HEK293 (cell line): ENCODE measurements around the gene HLF.
A peak's percentile ranks its signal among the peaks of the same experiment; 100 is the strongest.

Source experiments
- BCL11B ChIP-seq: fragments of 450-650 bp; formaldehyde crosslinking; IDR thresholded peaks from 2 replicates; pipeline ENCODE4 v1.5.1; 2016; ENCODE audit warnings: low read depth, missing biosample characterization, missing genetic modification characterization
- GLIS2 ChIP-seq: fragments of 450-650 bp; formaldehyde crosslinking; IDR thresholded peaks from 2 replicates; pipeline ENCODE4 v1.5.1; 2016; ENCODE audit warnings: missing biosample characterization, missing genetic modification characterization
- HOXA7 ChIP-seq: sonication (generic); formaldehyde crosslinking; IDR thresholded peaks from 2 replicates; pipeline ENCODE4 v1.8.1; 2022; ENCODE audit warnings: missing genetic modification reagents, borderline replicate concordance
- IKZF3 ChIP-seq: fragments of 450-650 bp; IDR thresholded peaks from 2 replicates; pipeline ENCODE4 v1.5.0; 2018; ENCODE audit warnings: missing biosample characterization, mild to moderate bottlenecking, missing genetic modification characterization, moderate library complexity
- KLF7 ChIP-seq: fragments of 450-650 bp; formaldehyde crosslinking; IDR thresholded peaks from 2 replicates; pipeline ENCODE4 v1.5.1; 2016; ENCODE audit warnings: missing biosample characterization, missing genetic modification characterization, borderline replicate concordance
- MZF1 ChIP-seq: fragments of 450-650 bp; formaldehyde crosslinking; IDR thresholded peaks from 2 replicates; pipeline ENCODE4 v1.5.1; 2017; ENCODE audit warnings: missing biosample characterization, missing genetic modification characterization, borderline replicate concordance
- OSR2 ChIP-seq: fragments of 450-650 bp; formaldehyde crosslinking; IDR thresholded peaks from 2 replicates; pipeline ENCODE4 v1.5.1; 2016; ENCODE audit warnings: missing biosample characterization, missing genetic modification characterization
- YY2 ChIP-seq: fragments of 450-650 bp; formaldehyde crosslinking; IDR thresholded peaks from 2 replicates; pipeline ENCODE4 v1.5.1; 2016; ENCODE audit warnings: missing biosample characterization, missing genetic modification characterization
- ZBTB7A ChIP-seq: fragments of 450-650 bp; formaldehyde crosslinking; IDR thresholded peaks from 2 replicates; pipeline ENCODE4 v1.5.1; 2016; ENCODE audit warnings: low read depth, missing biosample characterization, missing genetic modification characterization
- ZFP41 ChIP-seq: fragments of 450-650 bp; formaldehyde crosslinking; IDR thresholded peaks from 2 replicates; pipeline ENCODE4 v1.5.1; 2016; ENCODE audit warnings: missing biosample characterization, missing genetic modification characterization, borderline replicate concordance
- ZNF155 ChIP-seq: fragments of 450-650 bp; formaldehyde crosslinking; IDR thresholded peaks from 2 replicates; pipeline ENCODE4 v1.5.1; 2016; ENCODE audit warnings: missing biosample characterization, missing genetic modification characterization
- ZNF157 ChIP-seq: fragments of 450-650 bp; formaldehyde crosslinking; IDR thresholded peaks from 2 replicates; pipeline ENCODE4 v1.5.1; 2016; ENCODE audit warnings: missing biosample characterization, missing genetic modification characterization
- ZNF324 ChIP-seq: fragments of 450-650 bp; formaldehyde crosslinking; IDR thresholded peaks from 2 replicates; pipeline ENCODE4 v1.5.1; 2016; ENCODE audit warnings: missing biosample characterization, missing genetic modification characterization
- ZNF391 ChIP-seq: fragments of 450-650 bp; formaldehyde crosslinking; IDR thresholded peaks from 2 replicates; pipeline ENCODE4 v1.5.1; 2016; ENCODE audit warnings: low read depth, missing biosample characterization, missing genetic modification characterization, borderline replicate concordance
- ZNF404 ChIP-seq: fragments of 450-650 bp; formaldehyde crosslinking; IDR thresholded peaks from 2 replicates; pipeline ENCODE4 v1.5.1; 2017; ENCODE audit warnings: missing biosample characterization, missing genetic modification characterization
- ZNF544 ChIP-seq: fragments of 450-650 bp; formaldehyde crosslinking; IDR thresholded peaks from 2 replicates; pipeline ENCODE4 v1.5.0; 2017; ENCODE audit warnings: missing biosample characterization, missing genetic modification characterization
- ZNF548 ChIP-seq: fragments of 450-650 bp; formaldehyde crosslinking; IDR thresholded peaks from 2 replicates; pipeline ENCODE4 v1.5.1; 2016; ENCODE audit warnings: missing biosample characterization, missing genetic modification characterization
- ZNF549 ChIP-seq: fragments of 450-650 bp; IDR thresholded peaks from 2 replicates; pipeline ENCODE4 v1.5.1; 2018; ENCODE audit warnings: missing biosample characterization, missing genetic modification characterization, mild to moderate bottlenecking, inconsistent platforms, moderate library complexity
- ZNF561 ChIP-seq: fragments of 450-650 bp; IDR thresholded peaks from 2 replicates; pipeline ENCODE4 v1.5.1; 2018; ENCODE audit warnings: missing biosample characterization, missing genetic modification characterization, borderline replicate concordance
- ZSCAN23 ChIP-seq: fragments of 450-650 bp; formaldehyde crosslinking; IDR thresholded peaks from 2 replicates; pipeline ENCODE4 v1.5.1; 2016; ENCODE audit warnings: missing biosample characterization, missing genetic modification characterization
- TF ChIP-seq, protein P1 (sequence below): fragments of 450-650 bp; formaldehyde crosslinking; IDR thresholded peaks from 2 replicates; pipeline ENCODE4 v1.5.1; 2016; ENCODE audit warnings: missing biosample characterization, missing genetic modification characterization
- TF ChIP-seq, protein P2 (sequence below): fragments of 450-650 bp; formaldehyde crosslinking; IDR thresholded peaks from 2 replicates; pipeline ENCODE4 v1.5.1; 2017; ENCODE audit warnings: missing biosample characterization, mild to moderate bottlenecking, missing genetic modification characterization, moderate library complexity
- TF ChIP-seq, protein P3 (sequence below): fragments of 450-650 bp; formaldehyde crosslinking; IDR thresholded peaks from 2 replicates; pipeline ENCODE4 v1.5.1; 2016; ENCODE audit warnings: missing biosample characterization, missing genetic modification characterization, borderline replicate concordance
- TF ChIP-seq, protein P4 (sequence below): fragments of 450-650 bp; formaldehyde crosslinking; IDR thresholded peaks from 2 replicates; pipeline ENCODE4 v1.5.1; 2017; ENCODE audit warnings: missing biosample characterization, missing genetic modification characterization
- TF ChIP-seq, protein P5 (sequence below): sonication (generic); formaldehyde crosslinking; IDR thresholded peaks from 2 replicates; pipeline ENCODE4 v1.8.1; 2022; ENCODE audit warnings: mild to moderate bottlenecking, moderate library complexity, missing genetic modification reagents
- TF ChIP-seq, protein P6 (sequence below): fragments of 450-650 bp; formaldehyde crosslinking; IDR thresholded peaks from 2 replicates; pipeline ENCODE4 v1.5.1; 2016; ENCODE audit warnings: missing biosample characterization, missing genetic modification characterization
- TF ChIP-seq, protein P7 (sequence below): fragments of 450-650 bp; formaldehyde crosslinking; IDR thresholded peaks from 2 replicates; pipeline ENCODE4 v1.5.1; 2016; ENCODE audit warnings: missing biosample characterization, missing genetic modification characterization

HLF gene

DNA sequence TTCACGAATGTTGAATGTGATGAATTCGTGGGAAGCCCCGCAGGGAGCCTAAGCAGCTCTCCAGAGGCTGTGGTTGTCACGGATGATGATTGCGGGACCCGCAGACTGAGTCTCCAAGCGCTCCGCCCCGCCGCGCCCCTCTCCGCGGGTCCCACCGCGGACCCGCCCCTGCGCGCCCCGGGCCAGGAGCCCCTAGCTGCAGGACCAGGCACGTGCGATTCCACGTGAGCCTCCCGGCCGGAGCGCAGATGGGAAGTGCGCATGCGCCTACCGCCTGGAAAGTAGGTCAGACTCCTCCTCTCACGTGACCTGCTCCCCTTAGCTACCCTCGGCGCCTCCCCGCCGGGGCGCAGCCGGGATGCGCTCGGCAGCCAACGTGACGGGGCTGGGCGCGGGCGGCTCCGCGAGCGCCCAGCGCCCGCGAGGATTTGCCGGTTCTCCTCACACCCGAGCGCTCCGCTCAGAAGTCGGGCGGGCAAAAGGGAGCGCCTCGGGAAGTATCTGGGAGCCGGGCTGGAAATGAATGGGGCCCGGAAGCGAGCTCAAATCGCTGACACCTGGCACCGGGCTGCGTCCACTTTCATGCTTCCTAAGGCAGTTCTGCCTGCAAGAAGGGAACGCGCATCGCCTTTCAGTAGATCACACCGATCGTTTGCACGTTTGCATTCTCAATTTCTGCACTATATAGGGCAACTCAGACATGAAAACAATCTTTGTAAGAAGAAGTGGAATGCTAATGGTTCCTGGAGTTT is 26.4 kb upstream of the HLF start (continued):
- TF ChIP-seq GLIS2 (tag by site-specific recombination): peak; percentile 64; the same call in 1 of the 2 replicates
- no peak for TF ChIP-seq ZNF391
- no peak for TF ChIP-seq ZFP41 (tag by site-specific recombination)
- no peak for TF ChIP-seq BCL11B (tag by site-specific recombination)
- TF ChIP-seq ZNF544: no peak
- no peak for TF ChIP-seq YY2 (tag by site-specific recombination)
- TF ChIP-seq ZNF548 (tag by site-specific recombination): no peak
- TF ChIP-seq, protein P1, sequence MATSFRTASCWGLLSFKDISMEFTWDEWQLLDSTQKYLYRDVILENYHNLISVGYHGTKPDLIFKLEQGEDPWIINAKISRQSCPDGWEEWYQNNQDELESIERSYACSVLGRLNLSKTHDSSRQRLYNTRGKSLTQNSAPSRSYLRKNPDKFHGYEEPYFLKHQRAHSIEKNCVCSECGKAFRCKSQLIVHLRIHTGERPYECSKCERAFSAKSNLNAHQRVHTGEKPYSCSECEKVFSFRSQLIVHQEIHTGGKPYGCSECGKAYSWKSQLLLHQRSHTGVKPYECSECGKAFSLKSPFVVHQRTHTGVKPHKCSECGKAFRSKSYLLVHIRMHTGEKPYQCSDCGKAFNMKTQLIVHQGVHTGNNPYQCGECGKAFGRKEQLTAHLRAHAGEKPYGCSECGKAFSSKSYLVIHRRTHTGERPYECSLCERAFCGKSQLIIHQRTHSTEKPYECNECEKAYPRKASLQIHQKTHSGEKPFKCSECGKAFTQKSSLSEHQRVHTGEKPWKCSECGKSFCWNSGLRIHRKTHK (tag by site-specific recombination): no peak
- TF ChIP-seq MZF1: 0 out of 2 replicates have a peak, but pooled peaks have one; percentile 14
- TF ChIP-seq, protein P2, sequence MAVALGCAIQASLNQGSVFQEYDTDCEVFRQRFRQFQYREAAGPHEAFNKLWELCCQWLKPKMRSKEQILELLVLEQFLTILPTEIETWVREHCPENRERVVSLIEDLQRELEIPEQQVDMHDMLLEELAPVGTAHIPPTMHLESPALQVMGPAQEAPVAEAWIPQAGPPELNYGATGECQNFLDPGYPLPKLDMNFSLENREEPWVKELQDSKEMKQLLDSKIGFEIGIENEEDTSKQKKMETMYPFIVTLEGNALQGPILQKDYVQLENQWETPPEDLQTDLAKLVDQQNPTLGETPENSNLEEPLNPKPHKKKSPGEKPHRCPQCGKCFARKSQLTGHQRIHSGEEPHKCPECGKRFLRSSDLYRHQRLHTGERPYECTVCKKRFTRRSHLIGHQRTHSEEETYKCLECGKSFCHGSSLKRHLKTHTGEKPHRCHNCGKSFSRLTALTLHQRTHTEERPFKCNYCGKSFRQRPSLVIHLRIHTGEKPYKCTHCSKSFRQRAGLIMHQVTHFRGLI: peak; percentile 76; the same call in 1 of the 2 replicates
- TF ChIP-seq, protein P3, sequence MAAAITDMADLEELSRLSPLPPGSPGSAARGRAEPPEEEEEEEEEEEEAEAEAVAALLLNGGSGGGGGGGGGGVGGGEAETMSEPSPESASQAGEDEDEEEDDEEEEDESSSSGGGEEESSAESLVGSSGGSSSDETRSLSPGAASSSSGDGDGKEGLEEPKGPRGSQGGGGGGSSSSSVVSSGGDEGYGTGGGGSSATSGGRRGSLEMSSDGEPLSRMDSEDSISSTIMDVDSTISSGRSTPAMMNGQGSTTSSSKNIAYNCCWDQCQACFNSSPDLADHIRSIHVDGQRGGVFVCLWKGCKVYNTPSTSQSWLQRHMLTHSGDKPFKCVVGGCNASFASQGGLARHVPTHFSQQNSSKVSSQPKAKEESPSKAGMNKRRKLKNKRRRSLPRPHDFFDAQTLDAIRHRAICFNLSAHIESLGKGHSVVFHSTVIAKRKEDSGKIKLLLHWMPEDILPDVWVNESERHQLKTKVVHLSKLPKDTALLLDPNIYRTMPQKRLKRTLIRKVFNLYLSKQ (tag by site-specific recombination): no peak
- TF ChIP-seq, protein P4, sequence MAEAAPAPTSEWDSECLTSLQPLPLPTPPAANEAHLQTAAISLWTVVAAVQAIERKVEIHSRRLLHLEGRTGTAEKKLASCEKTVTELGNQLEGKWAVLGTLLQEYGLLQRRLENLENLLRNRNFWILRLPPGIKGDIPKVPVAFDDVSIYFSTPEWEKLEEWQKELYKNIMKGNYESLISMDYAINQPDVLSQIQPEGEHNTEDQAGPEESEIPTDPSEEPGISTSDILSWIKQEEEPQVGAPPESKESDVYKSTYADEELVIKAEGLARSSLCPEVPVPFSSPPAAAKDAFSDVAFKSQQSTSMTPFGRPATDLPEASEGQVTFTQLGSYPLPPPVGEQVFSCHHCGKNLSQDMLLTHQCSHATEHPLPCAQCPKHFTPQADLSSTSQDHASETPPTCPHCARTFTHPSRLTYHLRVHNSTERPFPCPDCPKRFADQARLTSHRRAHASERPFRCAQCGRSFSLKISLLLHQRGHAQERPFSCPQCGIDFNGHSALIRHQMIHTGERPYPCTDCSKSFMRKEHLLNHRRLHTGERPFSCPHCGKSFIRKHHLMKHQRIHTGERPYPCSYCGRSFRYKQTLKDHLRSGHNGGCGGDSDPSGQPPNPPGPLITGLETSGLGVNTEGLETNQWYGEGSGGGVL (tag by site-specific recombination): no peak
- no peak for TF ChIP-seq HOXA7
- TF ChIP-seq KLF7 (tag by site-specific recombination): no peak
- TF ChIP-seq ZNF404 (tag by site-specific recombination): no peak
- no peak for TF ChIP-seq ZNF549 (tag by site-specific recombination)
- TF ChIP-seq, protein P5, sequence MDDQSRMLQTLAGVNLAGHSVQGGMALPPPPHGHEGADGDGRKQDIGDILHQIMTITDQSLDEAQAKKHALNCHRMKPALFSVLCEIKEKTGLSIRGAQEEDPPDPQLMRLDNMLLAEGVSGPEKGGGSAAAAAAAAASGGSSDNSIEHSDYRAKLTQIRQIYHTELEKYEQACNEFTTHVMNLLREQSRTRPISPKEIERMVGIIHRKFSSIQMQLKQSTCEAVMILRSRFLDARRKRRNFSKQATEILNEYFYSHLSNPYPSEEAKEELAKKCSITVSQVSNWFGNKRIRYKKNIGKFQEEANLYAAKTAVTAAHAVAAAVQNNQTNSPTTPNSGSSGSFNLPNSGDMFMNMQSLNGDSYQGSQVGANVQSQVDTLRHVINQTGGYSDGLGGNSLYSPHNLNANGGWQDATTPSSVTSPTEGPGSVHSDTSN (CRISPR knock-in tag): no peak; the same call in 1 of the 2 replicates
- no peak for TF ChIP-seq ZNF324 (tag by site-specific recombination)
- TF ChIP-seq ZNF157 (tag by site-specific recombination): no peak
- TF ChIP-seq OSR2 (tag by site-specific recombination): no peak
- TF ChIP-seq ZNF561 (tag by site-specific recombination): peak; percentile 76; the same call in 1 of the 2 replicates
- TF ChIP-seq, protein P6, sequence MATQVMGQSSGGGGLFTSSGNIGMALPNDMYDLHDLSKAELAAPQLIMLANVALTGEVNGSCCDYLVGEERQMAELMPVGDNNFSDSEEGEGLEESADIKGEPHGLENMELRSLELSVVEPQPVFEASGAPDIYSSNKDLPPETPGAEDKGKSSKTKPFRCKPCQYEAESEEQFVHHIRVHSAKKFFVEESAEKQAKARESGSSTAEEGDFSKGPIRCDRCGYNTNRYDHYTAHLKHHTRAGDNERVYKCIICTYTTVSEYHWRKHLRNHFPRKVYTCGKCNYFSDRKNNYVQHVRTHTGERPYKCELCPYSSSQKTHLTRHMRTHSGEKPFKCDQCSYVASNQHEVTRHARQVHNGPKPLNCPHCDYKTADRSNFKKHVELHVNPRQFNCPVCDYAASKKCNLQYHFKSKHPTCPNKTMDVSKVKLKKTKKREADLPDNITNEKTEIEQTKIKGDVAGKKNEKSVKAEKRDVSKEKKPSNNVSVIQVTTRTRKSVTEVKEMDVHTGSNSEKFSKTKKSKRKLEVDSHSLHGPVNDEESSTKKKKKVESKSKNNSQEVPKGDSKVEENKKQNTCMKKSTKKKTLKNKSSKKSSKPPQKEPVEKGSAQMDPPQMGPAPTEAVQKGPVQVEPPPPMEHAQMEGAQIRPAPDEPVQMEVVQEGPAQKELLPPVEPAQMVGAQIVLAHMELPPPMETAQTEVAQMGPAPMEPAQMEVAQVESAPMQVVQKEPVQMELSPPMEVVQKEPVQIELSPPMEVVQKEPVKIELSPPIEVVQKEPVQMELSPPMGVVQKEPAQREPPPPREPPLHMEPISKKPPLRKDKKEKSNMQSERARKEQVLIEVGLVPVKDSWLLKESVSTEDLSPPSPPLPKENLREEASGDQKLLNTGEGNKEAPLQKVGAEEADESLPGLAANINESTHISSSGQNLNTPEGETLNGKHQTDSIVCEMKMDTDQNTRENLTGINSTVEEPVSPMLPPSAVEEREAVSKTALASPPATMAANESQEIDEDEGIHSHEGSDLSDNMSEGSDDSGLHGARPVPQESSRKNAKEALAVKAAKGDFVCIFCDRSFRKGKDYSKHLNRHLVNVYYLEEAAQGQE (tag by site-specific recombination): no peak
- no peak for TF ChIP-seq ZBTB7A (tag by site-specific recombination)
- TF ChIP-seq ZSCAN23 (tag by site-specific recombination): no peak
- peak; percentile 63; the same call in 1 of the 2 replicates for TF ChIP-seq IKZF3 (tag by site-specific recombination)
- TF ChIP-seq, protein P7, sequence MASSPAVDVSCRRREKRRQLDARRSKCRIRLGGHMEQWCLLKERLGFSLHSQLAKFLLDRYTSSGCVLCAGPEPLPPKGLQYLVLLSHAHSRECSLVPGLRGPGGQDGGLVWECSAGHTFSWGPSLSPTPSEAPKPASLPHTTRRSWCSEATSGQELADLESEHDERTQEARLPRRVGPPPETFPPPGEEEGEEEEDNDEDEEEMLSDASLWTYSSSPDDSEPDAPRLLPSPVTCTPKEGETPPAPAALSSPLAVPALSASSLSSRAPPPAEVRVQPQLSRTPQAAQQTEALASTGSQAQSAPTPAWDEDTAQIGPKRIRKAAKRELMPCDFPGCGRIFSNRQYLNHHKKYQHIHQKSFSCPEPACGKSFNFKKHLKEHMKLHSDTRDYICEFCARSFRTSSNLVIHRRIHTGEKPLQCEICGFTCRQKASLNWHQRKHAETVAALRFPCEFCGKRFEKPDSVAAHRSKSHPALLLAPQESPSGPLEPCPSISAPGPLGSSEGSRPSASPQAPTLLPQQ: peak; percentile 94
- TF ChIP-seq ZNF155: no peak
